Measurements from ENCODE around the gene ANKRD10. TPM values are rescaled to one million over a fixed set of nuclear protein-coding genes. Genes with fewer than 3 reads are reported as not detected.

The ANKRD10 gene
- total RNA-seq, 2 experiments from 2014 or later, result 83.9 to 86.3 TPM

DNA sequence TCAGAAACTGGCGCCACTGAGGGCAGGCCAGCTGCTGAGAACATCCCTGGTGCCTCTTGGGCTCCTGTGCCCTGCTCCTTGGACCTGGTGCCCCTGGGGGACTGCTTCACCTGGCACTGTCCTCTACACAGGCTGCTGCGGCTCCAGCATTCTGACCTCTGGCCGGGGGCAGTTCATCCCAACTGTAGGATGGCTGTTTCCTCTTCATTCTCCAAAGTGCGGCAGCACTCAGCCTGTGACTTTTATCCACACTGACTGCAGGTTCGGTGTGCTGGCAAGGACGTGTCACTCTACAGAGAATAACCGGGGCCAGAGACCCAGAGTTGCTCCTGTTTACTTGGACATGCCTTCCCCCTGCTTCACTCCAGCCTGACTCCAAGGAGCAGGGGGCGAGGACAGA is 7.6 kb upstream of the ANKRD10 start:
- no peak overlapping the region for H3K27ac Mint-ChIP-seq
- H3K4me3 Mint-ChIP-seq, result no peak overlapping the region
- H3K36me3 Mint-ChIP-seq (ENCODE audit: low read depth), result peaks cover 2% of the 10 kb centered on the region
- H3K27me3 Mint-ChIP-seq (ENCODE audit: low read depth), result peaks cover 36% of the 10 kb centered on the region
- DNase-seq (no peak), ATAC-seq (no peak)
- ChIA-PET POLR2A (no interaction called here), CTCF (no interaction called here)
- H3K9me3 Mint-ChIP-seq (ENCODE audit: insufficient read depth), result no peaks in the 10 kb centered on the region
- peaks cover 19% of the 10 kb centered on the region for H3K4me1 Mint-ChIP-seq (ENCODE audit: low read depth)

GRCh38 chr13:110921695-110922094 is 6.8 kb upstream of the ANKRD10 start:
- H3K27me3 Mint-ChIP-seq (ENCODE audit: low read depth), result peaks cover 30% of the 10 kb centered on the region
- H3K4me1 Mint-ChIP-seq (ENCODE audit: low read depth), result peaks cover 21% of the 10 kb centered on the region
- H3K4me3 Mint-ChIP-seq, result no peak overlapping the region
- ChIA-PET CTCF (no interaction called here), POLR2A (no interaction called here)
- no peaks in the 10 kb centered on the region for H3K9me3 Mint-ChIP-seq (ENCODE audit: insufficient read depth)
- ATAC-seq (no peak), DNase-seq (no peak)
- H3K27ac Mint-ChIP-seq, result no peak overlapping the region
- peaks cover 2% of the 10 kb centered on the region for H3K36me3 Mint-ChIP-seq (ENCODE audit: low read depth)

GRCh38 chr13:110921209-110921608 is 6.3 kb upstream of the ANKRD10 start:
- ChIA-PET CTCF (no interaction called here), POLR2A (no interaction called here)
- H3K9me3 Mint-ChIP-seq (ENCODE audit: insufficient read depth), result no peaks in the 10 kb centered on the region
- peaks cover 2% of the 10 kb centered on the region for H3K36me3 Mint-ChIP-seq (ENCODE audit: low read depth)
- H3K27me3 Mint-ChIP-seq (ENCODE audit: low read depth), result peaks cover 27% of the 10 kb centered on the region
- no peak overlapping the region for H3K4me3 Mint-ChIP-seq
- DNase-seq (no peak), ATAC-seq (no peak)
- peaks cover 26% of the 10 kb centered on the region for H3K4me1 Mint-ChIP-seq (ENCODE audit: low read depth)
- H3K27ac Mint-ChIP-seq, result no peak overlapping the region

DNA sequence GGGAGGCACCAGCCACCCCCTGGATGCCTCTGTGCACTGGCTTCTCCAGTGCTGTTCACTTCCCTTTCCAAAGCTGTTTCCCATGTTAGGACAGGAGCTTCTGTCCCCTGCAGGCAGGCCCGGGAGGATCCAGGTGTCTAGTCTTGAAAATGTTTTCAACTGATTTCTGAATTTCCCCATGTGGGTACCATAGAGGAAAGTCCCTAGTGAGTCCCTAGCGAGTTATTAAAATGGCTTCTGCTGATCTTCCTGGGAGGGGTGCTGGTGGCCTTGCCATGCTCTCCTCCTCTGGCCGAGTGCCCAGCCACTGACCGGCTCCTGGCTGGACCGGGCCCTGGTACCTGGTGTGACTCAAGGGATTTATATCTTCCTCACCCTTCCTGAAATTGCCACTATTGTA is 5.2 kb upstream of the ANKRD10 start:
- peaks cover 2% of the 10 kb centered on the region for H3K36me3 Mint-ChIP-seq (ENCODE audit: low read depth)
- no peak overlapping the region for H3K27ac Mint-ChIP-seq
- ChIA-PET POLR2A (no interaction called here), CTCF (no interaction called here)
- H3K4me1 Mint-ChIP-seq (ENCODE audit: low read depth), result peaks cover 28% of the 10 kb centered on the region
- no peak overlapping the region for H3K4me3 Mint-ChIP-seq
- DNase-seq (no peak), ATAC-seq (no peak)
- H3K27me3 Mint-ChIP-seq (ENCODE audit: low read depth), result peaks cover 26% of the 10 kb centered on the region
- H3K9me3 Mint-ChIP-seq (ENCODE audit: insufficient read depth), result no peaks in the 10 kb centered on the region

GRCh38 chr13:110916301-110917142 is 1.7 kb upstream of the ANKRD10 start:
- H3K27ac Mint-ChIP-seq, result no peak overlapping the region
- H3K4me3 Mint-ChIP-seq, result peak overlapping the region; percentile 85
- ATAC-seq (no peak), DNase-seq (no peak)
- H3K4me1 Mint-ChIP-seq (ENCODE audit: low read depth), result peaks cover 45% of the 10 kb centered on the region
- ChIA-PET POLR2A (interaction anchor here (0.6 kb wide), 1 partner anchor 201 kb away, joined by 4 read pairs; no protein-coding TSS in a partner anchor), CTCF (no interaction called here)
- H3K36me3 Mint-ChIP-seq (ENCODE audit: low read depth), result peaks cover 14% of the 10 kb centered on the region
- H3K27me3 Mint-ChIP-seq (ENCODE audit: low read depth), result peaks cover 2% of the 10 kb centered on the region
- H3K9me3 Mint-ChIP-seq (ENCODE audit: insufficient read depth), result no peaks in the 10 kb centered on the region

DNA sequence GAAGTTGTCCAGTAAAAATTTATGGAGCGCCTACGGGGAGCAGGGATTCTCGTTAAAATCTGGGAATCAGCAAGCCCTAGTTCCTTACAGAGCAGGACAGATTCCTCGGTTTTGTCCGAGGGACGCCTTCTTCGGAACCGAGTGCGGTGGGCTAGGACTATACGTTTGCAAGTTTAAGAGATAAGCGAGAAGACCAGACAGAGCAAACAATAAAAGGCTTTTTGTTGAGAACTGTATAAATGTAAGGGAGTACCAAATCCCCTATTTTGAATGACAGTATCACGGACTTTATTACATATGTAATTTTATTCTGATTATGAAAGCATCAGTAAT is 971 bp upstream of the ANKRD10 start:
- peak overlapping the region; percentile 85 for H3K4me3 Mint-ChIP-seq
- CTCF ChIA-PET, result interaction anchor here (0.6 to 2.9 kb wide), 16 partner anchors 8 to 299 kb away, joined by 3 to 20 read pairs (median 4); no protein-coding TSS in a partner anchor
- peak overlapping the region; percentile 77 for H3K27ac Mint-ChIP-seq
- peaks cover 43% of the 10 kb centered on the region for H3K4me1 Mint-ChIP-seq (ENCODE audit: low read depth)
- no peaks in the 10 kb centered on the region for H3K9me3 Mint-ChIP-seq (ENCODE audit: insufficient read depth)
- peaks cover 16% of the 10 kb centered on the region for H3K36me3 Mint-ChIP-seq (ENCODE audit: low read depth)
- POLR2A ChIA-PET, result interaction anchor here (0.6 to 2.9 kb wide), 5 partner anchors 10 to 203 kb away, joined by 3 to 26 read pairs (median 3); partner anchors contain the start of gene ING1
- DNase-seq (no peak), ATAC-seq (no peak)
- no peaks in the 10 kb centered on the region for H3K27me3 Mint-ChIP-seq (ENCODE audit: low read depth)

- H3K9me3 Mint-ChIP-seq (ENCODE audit: insufficient read depth), result no peaks in the 10 kb centered on the region
- DNase-seq (peak; percentile 80), ATAC-seq (peak; percentile 45)
- ChIA-PET CTCF (interaction anchor here (1.2 to 2.9 kb wide), 11 partner anchors 10 to 321 kb away, joined by 3 to 20 read pairs (median 4); no protein-coding TSS in a partner anchor), POLR2A (interaction anchor here (0.7 to 2.9 kb wide), 12 partner anchors 10 to 1136 kb away, joined by 3 to 26 read pairs (median 4); partner anchors contain the start of gene ING1)
- H3K27me3 Mint-ChIP-seq (ENCODE audit: low read depth), result no peaks in the 10 kb centered on the region
- H3K36me3 Mint-ChIP-seq (ENCODE audit: low read depth), result peaks cover 29% of the 10 kb centered on the region
- peak overlapping the region; percentile 92 for H3K4me3 Mint-ChIP-seq
- peak overlapping the region; percentile 97 for H3K27ac Mint-ChIP-seq
- peaks cover 47% of the 10 kb centered on the region for H3K4me1 Mint-ChIP-seq (ENCODE audit: low read depth)
Measured at GRCh38 chr13:110914331-110915056, 375 bp downstream of the ANKRD10 start.

DNA sequence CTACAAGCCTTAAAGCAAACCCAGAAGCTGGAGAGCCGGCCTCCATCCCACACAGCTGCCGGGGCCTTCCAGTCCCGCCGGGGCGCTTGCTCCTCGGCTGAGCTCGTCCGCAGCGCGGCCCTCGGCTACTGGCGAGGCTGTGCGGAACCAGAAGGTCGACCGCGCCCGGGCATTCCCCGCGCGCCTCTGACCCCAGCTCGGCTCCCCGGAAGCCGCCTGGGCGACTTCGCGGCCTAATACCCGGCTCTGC is 863 bp downstream of the ANKRD10 start:
- Mint-ChIP-seq H3K9me3 (ENCODE audit: insufficient read depth) (no peaks in the 10 kb centered on the region), H3K36me3 (ENCODE audit: low read depth) (peaks cover 34% of the 10 kb centered on the region), H3K27me3 (ENCODE audit: low read depth) (no peaks in the 10 kb centered on the region), H3K4me1 (ENCODE audit: low read depth) (peaks cover 51% of the 10 kb centered on the region), H3K4me3 (peak overlapping the region; percentile 92), H3K27ac (peak overlapping the region; percentile 97)
- ChIA-PET POLR2A (interaction anchor here (0.7 to 2.9 kb wide), 7 partner anchors 9 to 271 kb away, joined by 3 to 26 read pairs (median 5); partner anchors contain the start of gene ING1), CTCF (interaction anchor here (1.1 to 2.9 kb wide), 9 partner anchors 9 to 320 kb away, joined by 3 to 20 read pairs (median 4); no protein-coding TSS in a partner anchor)
- ATAC-seq, result no peak
- no peak for DNase-seq

GRCh38 chr13:110913322-110914080 is 1.4 kb downstream of the ANKRD10 start:
- H3K4me1 Mint-ChIP-seq (ENCODE audit: low read depth), result peaks cover 56% of the 10 kb centered on the region
- no peaks in the 10 kb centered on the region for H3K9me3 Mint-ChIP-seq (ENCODE audit: insufficient read depth)
- POLR2A ChIA-PET, result interaction anchor here (0.7 to 2.9 kb wide), 7 partner anchors 9 to 271 kb away, joined by 3 to 26 read pairs (median 5); partner anchors contain the start of gene ING1
- no peaks in the 10 kb centered on the region for H3K27me3 Mint-ChIP-seq (ENCODE audit: low read depth)
- ATAC-seq (no peak), DNase-seq (peak; percentile 38)
- H3K27ac Mint-ChIP-seq, result peak overlapping the region; percentile 97
- CTCF ChIA-PET, result interaction anchor here (1.1 to 2.9 kb wide), 9 partner anchors 9 to 320 kb away, joined by 3 to 20 read pairs (median 4); no protein-coding TSS in a partner anchor
- peak overlapping the region; percentile 92 for H3K4me3 Mint-ChIP-seq
- H3K36me3 Mint-ChIP-seq (ENCODE audit: low read depth), result peaks cover 38% of the 10 kb centered on the region

DNA sequence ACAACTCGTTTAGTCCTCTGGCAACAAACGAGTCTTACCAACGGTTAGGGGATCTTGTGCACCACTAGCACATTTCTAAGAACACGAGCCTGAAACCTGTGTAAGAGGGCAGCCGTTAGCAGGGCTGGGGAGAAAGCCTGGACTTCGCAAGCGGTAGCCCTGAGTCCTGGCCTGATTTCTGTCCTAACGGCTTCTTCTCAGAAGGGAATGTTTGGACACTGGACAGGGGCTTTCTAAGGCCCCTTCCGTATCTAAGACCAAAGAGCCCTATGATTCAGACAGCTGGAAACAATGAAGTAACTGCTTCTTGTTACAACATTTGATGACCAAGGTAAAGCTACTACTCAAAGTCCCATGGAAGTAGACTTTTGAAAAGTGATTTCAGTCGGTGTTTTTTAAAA is 2.2 kb downstream of the ANKRD10 start:
- DNase-seq (no peak), ATAC-seq (no peak)
- Mint-ChIP-seq H3K4me1 (ENCODE audit: low read depth) (peaks cover 63% of the 10 kb centered on the region), H3K27me3 (ENCODE audit: low read depth) (no peaks in the 10 kb centered on the region), H3K27ac (peak overlapping the region; percentile 34), H3K36me3 (ENCODE audit: low read depth) (peaks cover 43% of the 10 kb centered on the region), H3K4me3 (peak overlapping the region; percentile 92), H3K9me3 (ENCODE audit: insufficient read depth) (no peaks in the 10 kb centered on the region)
- POLR2A ChIA-PET, result interaction anchor here (2.7 kb wide), 1 partner anchor 197 kb away, joined by 21 read pairs; no protein-coding TSS in a partner anchor
- CTCF ChIA-PET, result interaction anchor here (1.2 to 2.4 kb wide), 3 partner anchors 10 to 319 kb away, joined by 4 to 10 read pairs (median 5); no protein-coding TSS in a partner anchor

- no peaks in the 10 kb centered on the region for H3K9me3 Mint-ChIP-seq (ENCODE audit: insufficient read depth)
- H3K36me3 Mint-ChIP-seq (ENCODE audit: low read depth), result peaks cover 47% of the 10 kb centered on the region
- H3K27ac Mint-ChIP-seq, result no peak overlapping the region
- DNase-seq, result no peak
- POLR2A ChIA-PET, result no interaction called here
- ATAC-seq, result no peak
- H3K4me1 Mint-ChIP-seq (ENCODE audit: low read depth), result peaks cover 65% of the 10 kb centered on the region
- H3K4me3 Mint-ChIP-seq, result peak overlapping the region; percentile 92
- CTCF ChIA-PET, result interaction anchor here (1.2 to 2.4 kb wide), 2 partner anchors 10 to 156 kb away, joined by 4 to 10 read pairs; no protein-coding TSS in a partner anchor
- H3K27me3 Mint-ChIP-seq (ENCODE audit: low read depth), result no peaks in the 10 kb centered on the region
Measured at GRCh38 chr13:110911880-110912279, 3.0 kb downstream of the ANKRD10 start.
